ENCODE data around the gene PIK3AP1. TPM values are rescaled to one million over a fixed set of nuclear protein-coding genes. Genes with fewer than 3 reads are reported as not detected.

The PIK3AP1 gene
- total RNA-seq, 1 donor from 2014 or later: 0.49 TPM

DNA sequence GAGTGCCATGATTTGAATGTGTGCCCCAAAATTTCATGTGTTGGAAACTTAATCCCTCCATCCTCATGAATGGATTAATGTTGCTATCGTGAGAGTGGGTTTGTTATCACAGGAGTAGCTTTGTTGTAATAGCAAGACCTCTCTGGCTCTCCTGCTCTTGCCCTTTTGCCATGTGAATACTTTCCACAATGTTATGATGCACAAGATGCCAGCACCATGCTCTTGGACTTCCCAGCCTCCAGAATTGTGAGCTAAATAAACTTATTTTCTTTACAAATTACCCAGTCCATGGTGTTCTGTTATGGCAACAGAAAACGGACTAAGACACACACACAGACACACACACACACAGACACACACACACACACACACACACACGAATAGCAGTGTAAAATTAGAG is 82.2 kb downstream of the PIK3AP1 start:
- Mint-ChIP-seq H3K27ac (ENCODE audit: unreplicated experiment) (no peak overlapping the region), H3K4me1 (ENCODE audit: low read depth, unreplicated experiment) (no peaks in the 10 kb centered on the region), H3K9me3 (ENCODE audit: unreplicated experiment) (no peaks in the 10 kb centered on the region), H3K27me3 (ENCODE audit: unreplicated experiment) (peaks cover 3% of the 10 kb centered on the region), H3K36me3 (ENCODE audit: unreplicated experiment) (no peaks in the 10 kb centered on the region), H3K4me3 (ENCODE audit: unreplicated experiment) (no peak overlapping the region)
- DNase-seq: no peak
- TF ChIP-seq, protein P1, sequence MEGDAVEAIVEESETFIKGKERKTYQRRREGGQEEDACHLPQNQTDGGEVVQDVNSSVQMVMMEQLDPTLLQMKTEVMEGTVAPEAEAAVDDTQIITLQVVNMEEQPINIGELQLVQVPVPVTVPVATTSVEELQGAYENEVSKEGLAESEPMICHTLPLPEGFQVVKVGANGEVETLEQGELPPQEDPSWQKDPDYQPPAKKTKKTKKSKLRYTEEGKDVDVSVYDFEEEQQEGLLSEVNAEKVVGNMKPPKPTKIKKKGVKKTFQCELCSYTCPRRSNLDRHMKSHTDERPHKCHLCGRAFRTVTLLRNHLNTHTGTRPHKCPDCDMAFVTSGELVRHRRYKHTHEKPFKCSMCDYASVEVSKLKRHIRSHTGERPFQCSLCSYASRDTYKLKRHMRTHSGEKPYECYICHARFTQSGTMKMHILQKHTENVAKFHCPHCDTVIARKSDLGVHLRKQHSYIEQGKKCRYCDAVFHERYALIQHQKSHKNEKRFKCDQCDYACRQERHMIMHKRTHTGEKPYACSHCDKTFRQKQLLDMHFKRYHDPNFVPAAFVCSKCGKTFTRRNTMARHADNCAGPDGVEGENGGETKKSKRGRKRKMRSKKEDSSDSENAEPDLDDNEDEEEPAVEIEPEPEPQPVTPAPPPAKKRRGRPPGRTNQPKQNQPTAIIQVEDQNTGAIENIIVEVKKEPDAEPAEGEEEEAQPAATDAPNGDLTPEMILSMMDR (IDR thresholded peaks at IDR 0.05; ENCODE audit: partially characterized antibody, unreplicated experiment): no peak

DNA sequence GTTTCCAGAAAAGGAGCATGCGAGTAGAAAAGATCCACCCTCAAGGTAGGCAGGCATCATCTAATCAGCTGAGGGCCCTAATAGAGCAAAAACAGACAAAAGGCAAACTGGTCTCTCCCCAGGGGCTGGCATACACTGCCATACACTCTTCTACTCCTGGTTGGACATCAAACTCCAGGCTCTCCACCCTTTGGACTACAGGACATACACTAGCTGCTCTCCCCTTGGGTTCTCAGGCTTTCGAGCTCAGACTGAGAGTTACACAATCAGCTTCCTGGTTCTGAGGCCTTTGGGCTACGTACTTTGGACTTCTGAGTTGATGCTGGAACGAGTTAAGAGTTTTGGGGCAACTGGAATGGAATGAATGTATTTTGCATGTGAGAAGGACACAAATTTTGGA is 82.6 kb downstream of the PIK3AP1 start:
- no peaks in the 10 kb centered on the region for H3K9me3 Mint-ChIP-seq (ENCODE audit: unreplicated experiment)

DNA sequence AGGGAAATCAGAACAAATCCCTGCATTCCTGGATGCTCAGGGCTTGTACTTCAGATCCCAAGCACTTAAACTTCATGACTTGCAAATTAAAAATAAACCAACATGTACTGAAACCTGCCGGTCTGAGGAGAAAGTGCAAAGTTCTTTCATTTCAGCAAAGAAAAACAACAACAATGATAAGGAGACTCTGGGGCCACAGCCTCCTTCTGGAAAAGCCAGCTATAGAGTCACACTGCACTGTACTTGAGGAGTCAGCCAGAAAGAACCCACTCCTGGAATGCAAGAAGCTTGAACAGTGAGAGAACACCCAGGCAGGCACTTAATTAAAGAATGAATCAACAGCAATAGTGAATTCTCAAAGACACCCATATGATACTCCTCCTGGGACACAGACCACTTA is 83.8 kb downstream of the PIK3AP1 start:
- no peaks in the 10 kb centered on the region for H3K4me1 Mint-ChIP-seq (ENCODE audit: low read depth, unreplicated experiment)
- no peaks in the 10 kb centered on the region for H3K9me3 Mint-ChIP-seq (ENCODE audit: unreplicated experiment)
- no peak overlapping the region for H3K4me3 Mint-ChIP-seq (ENCODE audit: unreplicated experiment)
- no peaks in the 10 kb centered on the region for H3K27me3 Mint-ChIP-seq (ENCODE audit: unreplicated experiment)
- no peak overlapping the region for H3K27ac Mint-ChIP-seq (ENCODE audit: unreplicated experiment)
- H3K36me3 Mint-ChIP-seq (ENCODE audit: unreplicated experiment): no peaks in the 10 kb centered on the region
- TF ChIP-seq, protein P1 (IDR thresholded peaks at IDR 0.05; ENCODE audit: partially characterized antibody, unreplicated experiment): no peak
- no peak for DNase-seq

More for the DNA sequence above, 82.6 kb downstream of the PIK3AP1 start:
- H3K4me1 Mint-ChIP-seq (ENCODE audit: low read depth, unreplicated experiment): no peaks in the 10 kb centered on the region
- no peaks in the 10 kb centered on the region for H3K36me3 Mint-ChIP-seq (ENCODE audit: unreplicated experiment)
- H3K27ac Mint-ChIP-seq (ENCODE audit: unreplicated experiment): no peak overlapping the region
- no peak overlapping the region for H3K4me3 Mint-ChIP-seq (ENCODE audit: unreplicated experiment)
- DNase-seq: no peak
- TF ChIP-seq, protein P1 (IDR thresholded peaks at IDR 0.05; ENCODE audit: partially characterized antibody, unreplicated experiment): no peak
- peaks cover 3% of the 10 kb centered on the region for H3K27me3 Mint-ChIP-seq (ENCODE audit: unreplicated experiment)

DNA sequence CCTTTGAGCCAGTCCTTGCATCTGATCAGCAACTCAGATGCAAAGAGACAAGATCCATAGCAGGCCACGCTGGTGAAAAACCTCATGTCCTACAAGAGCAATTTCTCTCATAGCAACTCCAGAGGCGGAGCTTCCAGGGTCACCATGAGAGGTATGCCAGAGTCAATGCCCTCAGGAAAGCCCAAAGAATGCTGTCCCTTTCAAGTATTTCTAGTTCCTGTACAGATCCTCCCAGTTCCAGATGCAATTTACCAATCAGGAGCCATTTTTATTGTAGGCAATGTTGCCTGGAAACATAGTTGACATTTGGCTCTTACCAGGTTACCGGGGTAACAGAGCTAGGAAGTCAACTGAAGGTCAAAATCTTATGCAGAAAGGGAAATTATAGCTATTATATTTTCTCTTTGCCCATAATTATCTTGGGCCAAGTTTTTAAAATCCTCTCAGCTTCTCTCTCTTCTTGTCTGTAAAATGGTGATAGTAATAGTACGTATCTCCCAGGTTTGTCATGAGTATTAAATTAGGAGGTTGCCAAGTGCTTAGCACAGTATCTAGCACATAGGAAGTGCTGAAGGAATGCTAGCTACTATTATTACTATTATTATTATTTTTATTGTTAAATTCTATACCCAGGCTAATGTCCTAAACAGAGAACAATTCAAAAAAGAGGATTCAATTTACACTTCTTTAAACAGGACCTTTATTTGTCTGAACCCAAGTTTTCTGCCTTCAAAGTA is 87.2 kb downstream of the PIK3AP1 start:
- Mint-ChIP-seq H3K9me3 (ENCODE audit: unreplicated experiment) (no peaks in the 10 kb centered on the region), H3K36me3 (ENCODE audit: unreplicated experiment) (no peaks in the 10 kb centered on the region), H3K4me3 (ENCODE audit: unreplicated experiment) (no peak overlapping the region), H3K27ac (ENCODE audit: unreplicated experiment) (no peak overlapping the region), H3K27me3 (ENCODE audit: unreplicated experiment) (no peaks in the 10 kb centered on the region), H3K4me1 (ENCODE audit: low read depth, unreplicated experiment) (no peaks in the 10 kb centered on the region)
- no peak for DNase-seq
- TF ChIP-seq, protein P1 (IDR thresholded peaks at IDR 0.05; ENCODE audit: partially characterized antibody, unreplicated experiment): no peak

DNA sequence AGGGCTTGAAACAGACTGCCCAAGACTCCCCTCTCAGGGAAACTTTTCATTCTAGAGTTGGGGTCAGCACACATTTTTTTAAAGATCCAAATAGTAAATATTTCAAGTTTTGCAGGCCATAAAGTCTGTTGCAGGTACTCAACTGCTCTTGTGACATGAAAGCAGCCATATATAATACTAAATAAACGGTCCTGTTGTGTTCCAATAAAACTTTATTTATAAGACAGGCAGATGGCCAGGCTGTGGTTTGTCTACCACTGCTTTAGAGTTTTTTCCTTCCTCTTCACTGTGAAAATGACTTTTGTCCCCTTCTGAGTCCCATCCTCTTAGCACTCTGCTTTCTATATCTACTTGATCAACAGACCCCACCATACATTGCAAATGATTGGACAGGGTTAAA is 93.0 kb downstream of the PIK3AP1 start:
- no peak overlapping the region for H3K27ac Mint-ChIP-seq (ENCODE audit: unreplicated experiment)
- no peaks in the 10 kb centered on the region for H3K36me3 Mint-ChIP-seq (ENCODE audit: unreplicated experiment)
- no peaks in the 10 kb centered on the region for H3K9me3 Mint-ChIP-seq (ENCODE audit: unreplicated experiment)
- no peak overlapping the region for H3K4me3 Mint-ChIP-seq (ENCODE audit: unreplicated experiment)
- TF ChIP-seq, protein P1 (IDR thresholded peaks at IDR 0.05; ENCODE audit: partially characterized antibody, unreplicated experiment): no peak
- DNase-seq: no peak
- H3K27me3 Mint-ChIP-seq (ENCODE audit: unreplicated experiment): no peaks in the 10 kb centered on the region
- no peaks in the 10 kb centered on the region for H3K4me1 Mint-ChIP-seq (ENCODE audit: low read depth, unreplicated experiment)

Data from glutamatergic neuron (in vitro differentiated cells).